HEK293T (cell line): ENCODE data around the gene FKRP.

Source experiments
- BHLHE40 ChIP-seq: fragments of 450-650 bp; IDR thresholded peaks from 2 replicates; pipeline ENCODE4 v1.6.1; 2016; ENCODE audit warnings: mild to moderate bottlenecking, moderate library complexity, borderline replicate concordance
- CTBP1 ChIP-seq: fragments of 450-650 bp; IDR thresholded peaks from 2 replicates; pipeline ENCODE4 v1.6.1; 2016; ENCODE audit warnings: borderline replicate concordance
- ELF4 ChIP-seq: fragments of 450-650 bp; IDR thresholded peaks from 2 replicates; pipeline ENCODE4 v1.6.1; 2017; ENCODE audit warnings: antibody characterized with exemption
- FOXA1 ChIP-seq: fragments of 450-650 bp; IDR thresholded peaks from 2 replicates; pipeline ENCODE4 v1.6.1; 2016; ENCODE audit warnings: mild to moderate bottlenecking
- FOXK2 ChIP-seq: fragments of 450-650 bp; IDR thresholded peaks from 2 replicates; pipeline ENCODE4 v1.6.1; 2016; ENCODE audit warnings: mild to moderate bottlenecking
- FOXM1 ChIP-seq: fragments of 450-650 bp; IDR thresholded peaks from 2 replicates; pipeline ENCODE4 v1.6.1; 2017; ENCODE audit warnings: mild to moderate bottlenecking, borderline replicate concordance
- HDGF ChIP-seq: fragments of 450-650 bp; IDR thresholded peaks from 2 replicates; pipeline ENCODE4 v1.6.1; 2017; ENCODE audit warnings: antibody characterized with exemption, borderline replicate concordance
- L3MBTL2 ChIP-seq: fragments of 450-650 bp; conservative IDR thresholded peaks from 2 replicates; pipeline ENCODE4 v1.6.1; 2016; ENCODE audit warnings: mild to moderate bottlenecking
- LEF1 ChIP-seq: fragments of 450-650 bp; IDR thresholded peaks from 2 replicates; pipeline ENCODE4 v1.6.1; 2017; ENCODE audit warnings: mild to moderate bottlenecking, borderline replicate concordance
- NFRKB ChIP-seq: fragments of 450-650 bp; IDR thresholded peaks from 2 replicates; pipeline ENCODE4 v1.6.1; 2016; ENCODE audit warnings: mild to moderate bottlenecking, moderate library complexity
- PKNOX1 ChIP-seq: fragments of 450-650 bp; IDR thresholded peaks from 2 replicates; pipeline ENCODE4 v1.6.1; 2016
- SUZ12 ChIP-seq: fragments of 450-650 bp; IDR thresholded peaks from 2 replicates; pipeline ENCODE4 v1.6.1; 2016; ENCODE audit warnings: mild to moderate bottlenecking
- TARDBP ChIP-seq: fragments of 450-650 bp; IDR thresholded peaks from 2 replicates; pipeline ENCODE4 v1.6.1; 2016
- ZNF384 ChIP-seq: fragments of 450-650 bp; IDR thresholded peaks from 2 replicates; pipeline ENCODE4 v1.6.1; 2016

- TF ChIP-seq ZNF384 (peak; percentile 47; the same call in 1 of the 2 replicates), HDGF (no peak), BHLHE40 (no peak), TARDBP (no peak), ELF4 (no peak), FOXM1 (no peak), SUZ12 (no peak), FOXK2 (no peak), CTBP1 (no peak), L3MBTL2 (no peak), NFRKB (no peak), LEF1 (no peak), PKNOX1 (no peak), FOXA1 (no peak)
Measured at GRCh38 chr19:46766569-46767317, 20.9 kb downstream of the FKRP start.
